ENCODE measurements around the gene ST7.

ST7 gene

DNA sequence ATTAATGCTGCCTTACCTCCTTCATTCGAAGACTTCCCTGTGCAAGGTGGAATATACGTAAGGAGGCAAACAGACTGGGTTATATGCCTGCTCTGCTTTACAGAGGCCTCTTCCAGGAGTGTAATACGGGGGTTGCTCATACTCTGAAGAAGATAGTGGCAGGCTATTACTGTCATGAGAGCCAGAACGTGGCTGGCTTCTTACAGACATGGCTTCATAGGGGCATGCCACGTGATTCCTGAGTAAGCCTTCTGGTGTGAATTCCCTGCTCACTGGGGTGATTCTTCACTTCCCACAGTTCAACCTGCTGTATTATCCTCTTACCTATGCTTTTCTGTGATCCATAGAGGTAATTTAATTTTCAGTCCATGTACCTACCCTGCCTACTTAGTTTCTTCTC lies 141.8 kb downstream of the ST7 start:
- TF ChIP-seq, protein P1, sequence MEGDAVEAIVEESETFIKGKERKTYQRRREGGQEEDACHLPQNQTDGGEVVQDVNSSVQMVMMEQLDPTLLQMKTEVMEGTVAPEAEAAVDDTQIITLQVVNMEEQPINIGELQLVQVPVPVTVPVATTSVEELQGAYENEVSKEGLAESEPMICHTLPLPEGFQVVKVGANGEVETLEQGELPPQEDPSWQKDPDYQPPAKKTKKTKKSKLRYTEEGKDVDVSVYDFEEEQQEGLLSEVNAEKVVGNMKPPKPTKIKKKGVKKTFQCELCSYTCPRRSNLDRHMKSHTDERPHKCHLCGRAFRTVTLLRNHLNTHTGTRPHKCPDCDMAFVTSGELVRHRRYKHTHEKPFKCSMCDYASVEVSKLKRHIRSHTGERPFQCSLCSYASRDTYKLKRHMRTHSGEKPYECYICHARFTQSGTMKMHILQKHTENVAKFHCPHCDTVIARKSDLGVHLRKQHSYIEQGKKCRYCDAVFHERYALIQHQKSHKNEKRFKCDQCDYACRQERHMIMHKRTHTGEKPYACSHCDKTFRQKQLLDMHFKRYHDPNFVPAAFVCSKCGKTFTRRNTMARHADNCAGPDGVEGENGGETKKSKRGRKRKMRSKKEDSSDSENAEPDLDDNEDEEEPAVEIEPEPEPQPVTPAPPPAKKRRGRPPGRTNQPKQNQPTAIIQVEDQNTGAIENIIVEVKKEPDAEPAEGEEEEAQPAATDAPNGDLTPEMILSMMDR (IDR thresholded peaks at IDR 0.05), result no peak
- no peak for TF ChIP-seq ZFX (IDR thresholded peaks at IDR 0.05; ENCODE audit: borderline replicate concordance)
- H3K27ac ChIP-seq, result no peak overlapping the region

DNA sequence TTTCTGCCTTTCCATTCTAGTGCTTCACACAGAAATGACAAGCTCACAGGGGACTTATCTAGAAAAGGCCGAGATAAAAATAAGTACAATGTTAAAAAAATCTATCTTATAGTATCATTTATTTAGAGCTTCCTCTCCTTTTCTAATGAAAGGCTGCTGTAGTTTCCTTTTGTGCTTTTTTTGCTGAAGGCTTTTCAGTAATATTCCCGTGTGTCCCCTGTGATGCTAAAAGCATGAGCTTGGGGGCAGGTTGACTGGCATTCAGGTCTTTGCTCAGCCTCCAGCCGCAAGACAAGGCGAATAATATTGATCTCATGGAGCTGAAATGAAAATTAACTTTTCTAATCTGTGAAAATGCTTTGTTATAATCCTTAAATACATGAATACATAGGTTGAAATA lies 143.0 kb downstream of the ST7 start:
- H3K27ac ChIP-seq, result no peak overlapping the region
- no peak for TF ChIP-seq ZFX (IDR thresholded peaks at IDR 0.05; ENCODE audit: borderline replicate concordance)
- TF ChIP-seq, protein P1 (IDR thresholded peaks at IDR 0.05), result no peak

DNA sequence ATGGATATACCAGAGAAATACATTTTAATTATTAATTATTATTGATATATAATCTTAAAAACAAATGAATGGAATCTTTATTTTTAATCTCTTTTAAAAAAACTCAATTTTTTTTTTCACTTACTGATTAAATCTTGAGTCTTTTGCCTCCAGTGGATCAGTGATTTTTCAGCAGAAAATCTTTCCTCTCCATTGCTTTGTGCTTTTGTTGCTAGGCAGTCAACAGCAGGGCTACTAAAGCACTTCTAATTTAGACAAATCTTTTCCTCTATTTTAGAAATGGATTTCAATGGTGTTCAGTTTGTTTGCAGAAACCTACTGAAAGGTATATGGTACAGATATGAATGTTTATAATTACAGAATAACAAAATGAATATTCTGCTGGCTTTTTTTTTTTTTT lies 143.6 kb downstream of the ST7 start:
- no peak overlapping the region for H3K27ac ChIP-seq
- TF ChIP-seq, protein P1 (IDR thresholded peaks at IDR 0.05), result no peak
- TF ChIP-seq ZFX (IDR thresholded peaks at IDR 0.05; ENCODE audit: borderline replicate concordance), result no peak

DNA sequence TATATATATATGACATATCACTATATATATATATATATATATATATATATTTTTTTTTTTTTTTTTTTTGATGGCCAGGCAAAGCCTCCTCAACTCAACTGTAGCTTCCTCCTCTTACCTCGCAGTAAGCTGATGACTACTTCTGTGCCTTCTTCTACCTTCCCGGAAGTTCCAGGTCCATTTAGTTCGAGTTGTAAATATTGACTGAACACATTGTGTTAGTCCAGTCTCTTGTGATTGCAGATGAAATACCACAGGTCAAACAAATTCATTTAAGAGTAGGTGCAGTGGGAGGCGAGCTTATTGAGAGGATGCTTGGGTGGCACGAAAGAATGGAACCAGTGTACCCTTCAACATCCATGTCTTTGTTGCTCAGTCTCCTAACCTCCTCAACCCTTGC lies 144.6 kb downstream of the ST7 start:
- H3K27ac ChIP-seq, result no peak overlapping the region
- TF ChIP-seq ZFX (IDR thresholded peaks at IDR 0.05; ENCODE audit: borderline replicate concordance), result no peak
- TF ChIP-seq, protein P1 (IDR thresholded peaks at IDR 0.05), result no peak

DNA sequence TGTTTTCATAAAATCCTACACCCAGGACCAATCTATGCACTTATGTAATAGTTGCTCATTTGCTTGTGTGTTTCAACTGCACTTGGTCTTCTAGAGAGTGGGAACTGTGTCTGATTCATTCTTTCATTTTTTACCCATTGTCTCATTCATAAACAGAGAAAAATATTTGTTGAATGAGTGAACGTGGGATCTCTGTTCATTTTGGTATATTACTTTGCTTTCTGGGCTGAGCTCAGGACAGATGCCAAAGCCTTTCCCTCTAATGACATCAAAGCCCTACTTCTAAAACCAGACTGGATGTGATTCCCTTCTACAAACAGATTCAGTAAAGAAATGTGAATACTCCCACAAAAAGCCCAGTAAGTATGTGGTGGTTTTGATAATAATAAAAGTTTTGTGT lies 145.2 kb downstream of the ST7 start:
- TF ChIP-seq, protein P1 (IDR thresholded peaks at IDR 0.05), result no peak
- no peak for TF ChIP-seq ZFX (IDR thresholded peaks at IDR 0.05; ENCODE audit: borderline replicate concordance)
- H3K27ac ChIP-seq, result no peak overlapping the region

DNA sequence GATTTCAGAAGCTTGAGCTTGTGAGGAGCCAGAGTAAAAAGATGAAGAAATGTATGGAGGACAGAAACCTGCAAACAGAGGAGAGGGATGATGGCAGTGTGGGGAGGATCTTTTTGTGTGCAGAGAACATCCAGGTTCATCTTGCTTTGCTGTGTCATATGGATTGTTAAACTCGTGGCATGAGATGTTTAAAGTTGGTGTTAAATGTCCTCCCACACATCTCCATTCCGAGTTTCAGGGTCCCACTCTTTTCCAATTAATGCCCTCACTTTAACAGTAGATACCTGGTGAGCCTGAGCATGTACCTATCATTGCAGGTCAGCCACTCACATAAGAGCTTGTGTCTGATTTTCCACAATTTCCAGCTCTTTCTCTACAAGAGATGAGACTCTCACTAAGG lies 147.7 kb downstream of the ST7 start:
- no peak overlapping the region for H3K27ac ChIP-seq
- TF ChIP-seq ZFX (IDR thresholded peaks at IDR 0.05; ENCODE audit: borderline replicate concordance), result no peak
- TF ChIP-seq, protein P1 (IDR thresholded peaks at IDR 0.05), result no peak

DNA sequence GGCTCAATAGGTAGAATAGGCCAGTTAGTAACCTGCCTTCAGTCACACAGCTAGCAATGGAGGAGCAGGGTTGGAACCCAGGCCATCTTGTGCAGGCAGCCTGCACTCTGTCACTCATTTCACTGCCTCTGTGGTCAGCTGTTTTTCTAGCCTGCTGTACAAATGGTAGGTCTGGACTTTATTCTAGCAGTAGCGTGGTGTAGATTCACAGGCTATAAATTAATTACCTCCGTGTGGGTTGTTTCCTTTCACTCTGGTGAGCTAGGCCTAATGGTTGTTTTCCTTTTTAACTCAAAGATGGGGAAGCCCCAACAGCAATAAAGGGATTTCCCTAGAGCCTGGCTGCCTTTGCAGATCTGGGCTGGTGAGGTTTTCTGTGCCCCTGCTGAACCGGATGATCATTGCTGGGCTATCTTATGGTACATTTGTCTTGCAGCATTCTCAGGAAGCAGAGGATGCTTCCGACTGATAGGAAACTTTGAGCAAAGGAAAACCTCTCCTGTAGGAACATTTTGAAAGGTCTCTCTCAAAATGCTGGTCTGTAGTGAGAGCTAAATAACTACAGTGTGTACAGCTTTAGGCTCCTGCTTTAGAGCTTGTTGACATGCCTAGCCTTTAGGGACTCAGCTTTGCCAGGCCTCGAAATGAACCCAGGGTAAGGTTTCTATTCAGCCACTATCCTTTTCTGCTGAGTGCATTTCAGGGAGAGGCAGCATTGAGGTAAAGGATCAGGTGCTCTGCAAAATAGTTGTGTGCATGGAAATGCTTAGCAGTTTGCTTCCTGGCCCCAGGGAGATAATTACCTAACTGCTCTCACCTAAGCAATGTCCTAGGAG lies 157.4 kb downstream of the ST7 start:
- TF ChIP-seq, protein P1 (IDR thresholded peaks at IDR 0.05), result no peak
- no peak overlapping the region for H3K27ac ChIP-seq

All from 22Rv1 (cell line).